Measurements from ENCODE around the gene GGCT. TPM values are rescaled to one million over a fixed set of nuclear protein-coding genes. Genes with fewer than 3 reads are reported as not detected.

GGCT gene
- total RNA-seq, 2 donors from 2014 or later, result 46.4 to 48.9 TPM

GRCh38 chr7:30526163-30526562 is 21.5 kb upstream of the GGCT start:
- H3K4me1 Mint-ChIP-seq, result peaks cover 2% of the 10 kb centered on the region
- no peak overlapping the region for H3K4me3 Mint-ChIP-seq
- H3K27ac Mint-ChIP-seq, result no peak overlapping the region
- Histone ChIP-seq H3K27me3 (ENCODE audit: control insufficient read depth, insufficient read depth, low read length, poor library complexity, severe bottlenecking) (peaks cover 75% of the 10 kb centered on the region), H3K9me3 (ENCODE audit: control insufficient read depth, low read length) (no peaks in the 10 kb centered on the region), H3K4me1 (ENCODE audit: control insufficient read depth, insufficient read depth, low read length) (peaks cover 9% of the 10 kb centered on the region), H3K27ac (ENCODE audit: low read depth, low read length) (no peak overlapping the region), H3K36me3 (ENCODE audit: control insufficient read depth, insufficient read depth, low read length) (no peaks in the 10 kb centered on the region), H3K4me3 (ENCODE audit: low read length) (no peak overlapping the region), H3K9ac (ENCODE audit: extremely low read depth, low read length, poor library complexity, severe bottlenecking) (no peak overlapping the region)
- peaks cover 64% of the 10 kb centered on the region for H3K27me3 Mint-ChIP-seq (ENCODE audit: insufficient read depth)
- WGBS, 2 experiments (ENCODE audit: insufficient coverage in 1 of 2, insufficient read length in 1 of 2), result 93 to 100% methylated on average over 2 to 4 of the region's 4 CpGs
- H3K36me3 Mint-ChIP-seq (ENCODE audit: low read depth), result no peaks in the 10 kb centered on the region
- no peak for TF ChIP-seq CTCF (conservative IDR thresholded peaks at IDR 0.05)
- H3K9me3 Mint-ChIP-seq, result no peaks in the 10 kb centered on the region
- DNase-seq, result peak; percentile 47

- Histone ChIP-seq H3K9me3 (ENCODE audit: control insufficient read depth, low read length) (no peaks in the 10 kb centered on the region), H3K9ac (ENCODE audit: extremely low read depth, low read length, poor library complexity, severe bottlenecking) (no peak overlapping the region), H3K27me3 (ENCODE audit: control insufficient read depth, insufficient read depth, low read length, poor library complexity, severe bottlenecking) (peaks cover 68% of the 10 kb centered on the region), H3K4me1 (ENCODE audit: control insufficient read depth, insufficient read depth, low read length) (peaks cover 10% of the 10 kb centered on the region), H3K27ac (ENCODE audit: low read depth, low read length) (no peak overlapping the region), H3K4me3 (ENCODE audit: low read length) (no peak overlapping the region), H3K36me3 (ENCODE audit: control insufficient read depth, insufficient read depth, low read length) (no peaks in the 10 kb centered on the region)
- DNase-seq, result no peak
- H3K9me3 Mint-ChIP-seq, result no peaks in the 10 kb centered on the region
- H3K4me1 Mint-ChIP-seq, result peaks cover 4% of the 10 kb centered on the region
- TF ChIP-seq CTCF (conservative IDR thresholded peaks at IDR 0.05), result no peak
- WGBS, 2 experiments (ENCODE audit: insufficient coverage in 1 of 2, insufficient read length in 1 of 2), result 90% methylated on average over 5 of the region's 5 CpGs; no CpG with 5 or more reads in 1 of the 2 experiments
- H3K4me3 Mint-ChIP-seq, result no peak overlapping the region
- peaks cover 62% of the 10 kb centered on the region for H3K27me3 Mint-ChIP-seq (ENCODE audit: insufficient read depth)
- no peak overlapping the region for H3K27ac Mint-ChIP-seq
- H3K36me3 Mint-ChIP-seq (ENCODE audit: low read depth), result no peaks in the 10 kb centered on the region
These were observed 20.8 kb upstream of the GGCT start for GRCh38 chr7:30525429-30525828.

- no peaks in the 10 kb centered on the region for H3K9me3 Mint-ChIP-seq
- H3K27me3 Mint-ChIP-seq (ENCODE audit: insufficient read depth), result peaks cover 57% of the 10 kb centered on the region
- Histone ChIP-seq H3K4me1 (ENCODE audit: control insufficient read depth, insufficient read depth, low read length) (peaks cover 10% of the 10 kb centered on the region), H3K4me3 (ENCODE audit: low read length) (no peak overlapping the region), H3K36me3 (ENCODE audit: control insufficient read depth, insufficient read depth, low read length) (no peaks in the 10 kb centered on the region), H3K27me3 (ENCODE audit: control insufficient read depth, insufficient read depth, low read length, poor library complexity, severe bottlenecking) (peaks cover 63% of the 10 kb centered on the region), H3K9ac (ENCODE audit: extremely low read depth, low read length, poor library complexity, severe bottlenecking) (no peak overlapping the region), H3K27ac (ENCODE audit: low read depth, low read length) (no peak overlapping the region), H3K9me3 (ENCODE audit: control insufficient read depth, low read length) (no peaks in the 10 kb centered on the region)
- WGBS, 2 experiments (ENCODE audit: insufficient coverage in 1 of 2, insufficient read length in 1 of 2), result 87 to 97% methylated on average over 2 of the region's 2 CpGs
- H3K27ac Mint-ChIP-seq, result no peak overlapping the region
- no peaks in the 10 kb centered on the region for H3K36me3 Mint-ChIP-seq (ENCODE audit: low read depth)
- no peak overlapping the region for H3K4me3 Mint-ChIP-seq
- DNase-seq, result no peak
- no peak for TF ChIP-seq CTCF (conservative IDR thresholded peaks at IDR 0.05)
- peaks cover 4% of the 10 kb centered on the region for H3K4me1 Mint-ChIP-seq
These were observed 19.9 kb upstream of the GGCT start for GRCh38 chr7:30524545-30524944.

All from endodermal cell (in vitro differentiated cells).